Dedifferentiated amniotic fluid mesenchymal stem cell (primary cell): ENCODE data around the gene MYL9.

Experiments used
- DNase-seq: peaks from one replicate; pipeline ENCODE4 v3.0.0-alpha.2; 2016; ENCODE audit errors: extremely low spot score

MYL9 gene

GRCh38 chr20:36579996-36580545, 38.8 kb downstream of the MYL9 start:
- no peak for DNase-seq

GRCh38 chr20:36582322-36582721, 41.0 kb downstream of the MYL9 start:
- no peak for DNase-seq

- no peak for DNase-seq
Observed at GRCh38 chr20:36582821-36583220, 41.5 kb downstream of the MYL9 start.

DNA sequence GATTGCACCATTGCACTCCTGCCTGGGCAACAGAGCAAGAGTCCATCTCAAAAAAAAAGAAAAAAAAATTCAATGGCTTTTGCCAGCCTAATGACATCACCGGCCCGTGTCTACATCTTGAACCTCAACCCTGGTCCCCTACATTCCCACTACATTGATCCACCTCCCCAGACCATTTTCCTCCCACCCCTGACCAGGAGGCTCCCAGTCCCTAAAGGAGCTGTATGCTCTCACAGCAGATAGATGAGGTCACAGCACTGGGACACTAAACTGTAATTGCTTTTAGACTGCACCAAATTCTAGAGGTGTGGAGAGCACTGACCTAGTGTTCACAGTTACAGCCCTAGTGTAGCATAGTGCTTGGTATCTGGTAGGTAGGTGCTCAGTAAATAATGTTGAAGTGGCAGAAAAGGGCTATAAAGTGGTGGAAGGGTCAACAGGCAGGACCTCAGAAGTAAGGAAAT, 42.7 kb downstream of the MYL9 start:
- DNase-seq: no peak

- no peak for DNase-seq
Observed at GRCh38 chr20:36585410-36586125, 44.2 kb downstream of the MYL9 start.

DNA sequence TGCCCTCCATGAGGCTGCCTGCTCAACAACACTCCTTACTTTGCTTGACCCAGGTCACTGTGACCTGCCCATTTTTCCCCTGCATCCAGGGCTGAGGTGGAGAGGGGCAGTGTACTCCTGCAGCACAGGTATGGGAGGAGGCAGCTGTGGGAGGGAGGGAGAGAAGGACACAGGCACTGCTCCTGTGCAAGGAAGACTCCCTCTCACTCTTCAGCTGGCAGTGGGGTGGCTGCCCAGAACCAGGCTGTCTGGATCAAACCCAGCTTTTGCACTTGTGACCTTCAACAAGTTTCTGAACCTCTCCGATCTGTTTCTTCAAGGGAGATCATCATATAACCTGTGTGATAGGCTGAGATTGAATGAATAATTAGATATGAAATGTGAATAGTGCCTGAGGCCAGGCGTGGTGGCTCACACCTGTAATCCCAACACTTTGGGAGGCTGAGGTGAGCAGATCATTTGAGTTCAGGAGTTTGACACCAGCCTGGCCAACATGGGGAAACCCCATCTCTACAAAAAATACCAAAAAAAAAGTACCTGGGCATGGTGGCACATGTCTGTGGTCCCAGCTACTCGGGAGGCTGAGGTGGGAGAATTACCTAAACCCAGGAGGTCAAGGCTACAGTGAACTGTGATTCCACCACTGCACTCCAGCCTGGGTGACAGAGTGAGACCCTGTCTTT, 46.2 kb downstream of the MYL9 start:
- DNase-seq: no peak

DNA sequence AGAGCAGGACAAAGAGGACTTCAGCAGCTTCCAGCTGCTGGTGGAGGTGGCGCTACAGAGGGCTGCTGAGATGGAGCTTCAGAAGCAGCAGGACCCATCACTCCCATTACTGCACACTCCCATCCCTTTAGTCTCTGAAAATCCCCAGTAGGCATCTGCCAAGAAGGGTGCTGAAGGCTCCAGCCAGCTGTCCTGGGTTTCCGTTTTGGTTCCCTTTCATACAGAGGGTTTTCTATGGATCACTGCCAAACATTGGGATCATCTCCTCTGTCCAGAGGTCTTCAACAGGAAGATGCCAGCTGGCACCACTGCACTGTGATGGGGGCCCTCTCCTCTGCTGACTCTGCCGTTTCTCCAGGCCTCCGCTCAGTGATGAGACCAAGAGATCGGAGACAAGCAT, 50.0 kb downstream of the MYL9 start:
- no peak for DNase-seq

GRCh38 chr20:36591854-36592641, 50.7 kb downstream of the MYL9 start:
- peak; percentile 22 for DNase-seq

- no peak for DNase-seq
Observed at GRCh38 chr20:36593347-36593929, 52.1 kb downstream of the MYL9 start.

DNA sequence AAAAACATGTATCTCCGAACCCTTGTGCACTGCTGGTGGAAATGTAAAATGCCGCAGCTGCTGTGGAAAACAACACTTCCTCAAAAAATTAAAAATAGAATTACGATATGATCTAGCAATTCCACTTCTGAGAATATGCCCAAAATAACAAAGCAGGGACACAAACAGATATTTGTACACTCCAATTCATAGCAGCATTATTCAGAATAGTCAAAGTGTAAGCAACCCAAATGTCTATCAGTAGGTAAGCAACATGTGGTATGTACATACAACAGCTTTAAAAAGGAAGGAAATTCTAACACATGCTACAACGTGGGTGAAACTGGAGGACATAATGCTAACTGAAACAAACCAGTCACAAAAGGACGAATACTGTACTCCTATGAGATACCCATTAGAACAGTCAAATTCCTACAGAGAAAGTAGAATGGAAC, 58.6 kb downstream of the MYL9 start:
- no peak for DNase-seq
